LNCaP clone FGC (cell line): Measurements from ENCODE around the gene CUL9.

ENCODE experiments used
- DNase-seq: peaks from one replicate; pipeline ENCODE4 v3.0.0-alpha.2; 2011; ENCODE audit warnings: low read depth
- H3K4me3 ChIP-seq: 2 replicates; pipeline ENCODE4 v1.5.1; 2011; ENCODE audit warnings: mild to moderate bottlenecking, low read depth, low read length, control low read depth
- CTCF ChIP-seq: IDR thresholded peaks from 2 replicates; pipeline ENCODE4 v1.5.1; 2012; ENCODE audit warnings: mild to moderate bottlenecking; ENCODE audit not compliant: control insufficient read depth, insufficient read depth; ENCODE audit errors: extremely low read depth

CUL9 gene

GRCh38 chr6:43228951-43229802 lies 47.2 kb downstream of the CUL9 start, which contains the start of gene DNPH1:
TSS of gene DNPH1 (minus strand) at chr6:43229481. CDS start at chr6:43229456, 25 bp downstream.
- DNase-seq = no peak
- peak within 1 kb of the TSS; percentile 54 for H3K4me3 ChIP-seq
- peak; percentile 86 for TF ChIP-seq CTCF

GRCh38 chr6:43229803-43230620 lies 48.0 kb downstream of the CUL9 start:
- no peak for DNase-seq
- TF ChIP-seq CTCF = no peak
- peak overlapping the region; percentile 54; the same call in 1 of the 2 replicates for H3K4me3 ChIP-seq

GRCh38 chr6:43231053-43231452 lies 49.1 kb downstream of the CUL9 start:
- no peak overlapping the region for H3K4me3 ChIP-seq
- TF ChIP-seq CTCF = no peak
- DNase-seq = no peak

- H3K4me3 ChIP-seq = no peak overlapping the region
- TF ChIP-seq CTCF = no peak
- no peak for DNase-seq
These were observed 49.9 kb downstream of the CUL9 start for GRCh38 chr6:43231735-43232450.

- H3K4me3 ChIP-seq = no peak overlapping the region
- DNase-seq = no peak
- no peak for TF ChIP-seq CTCF
These were observed 53.8 kb downstream of the CUL9 start for GRCh38 chr6:43235841-43236240.

- no peak for DNase-seq
- no peak for TF ChIP-seq CTCF
- H3K4me3 ChIP-seq = no peak overlapping the region
These were observed 57.1 kb downstream of the CUL9 start for GRCh38 chr6:43239054-43239453.
